Measurements from ENCODE around the gene SPIRE2.

SPIRE2 gene

GRCh38 chr16:89899879-89900481 lies 71.7 kb downstream of the SPIRE2 start:
- H3K79me2 ChIP-seq (ENCODE audit: control insufficient read depth, insufficient read depth, low read length, unreplicated experiment) = no peaks in the 10 kb centered on the region
- H2AFZ ChIP-seq (ENCODE audit: low read length, unreplicated experiment) = no peak overlapping the region
- H3K4me1 ChIP-seq (ENCODE audit: control insufficient read depth, insufficient read depth, low read length, unreplicated experiment) = no peaks in the 10 kb centered on the region
- H3K36me3 ChIP-seq (ENCODE audit: insufficient read depth, low read length) = peaks cover 16% of the 10 kb centered on the region; the same call in 1 of the 2 replicates
- no peak overlapping the region for H3K27ac ChIP-seq (ENCODE audit: low read depth, low read length)
- no peak overlapping the region for H3K4me3 ChIP-seq (ENCODE audit: low read depth, low read length)
- no peaks in the 10 kb centered on the region for H3K27me3 ChIP-seq (ENCODE audit: insufficient read depth, low read length)

DNA sequence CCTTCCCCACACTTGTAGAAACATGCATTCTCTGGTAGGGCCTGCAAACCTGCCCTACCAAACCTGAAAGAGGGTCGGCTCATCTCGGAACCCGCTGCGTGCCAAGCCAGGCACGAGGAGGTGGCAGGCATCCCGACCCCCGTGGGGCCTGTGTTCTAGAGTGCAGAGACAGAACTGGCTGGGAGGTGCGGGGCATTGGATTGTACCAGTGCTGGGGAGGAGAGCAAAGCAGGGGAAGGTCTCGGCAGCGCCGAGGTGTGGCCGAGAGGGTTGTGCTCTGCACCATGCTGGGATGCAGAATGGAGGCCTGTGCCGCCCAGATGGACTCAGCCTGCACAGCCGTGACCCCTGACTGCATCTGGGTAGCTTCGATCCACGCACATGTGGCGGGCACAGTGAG lies 72.6 kb downstream of the SPIRE2 start:
- no peak overlapping the region for H3K27ac ChIP-seq (ENCODE audit: low read depth, low read length)
- peaks cover 6% of the 10 kb centered on the region for H3K4me1 ChIP-seq (ENCODE audit: control insufficient read depth, insufficient read depth, low read length, unreplicated experiment)
- no peak overlapping the region for H3K4me3 ChIP-seq (ENCODE audit: low read depth, low read length)
- H3K36me3 ChIP-seq (ENCODE audit: insufficient read depth, low read length) = peaks cover 19% of the 10 kb centered on the region; the same call in 1 of the 2 replicates
- H3K27me3 ChIP-seq (ENCODE audit: insufficient read depth, low read length) = no peaks in the 10 kb centered on the region
- H2AFZ ChIP-seq (ENCODE audit: low read length, unreplicated experiment) = no peak overlapping the region
- H3K79me2 ChIP-seq (ENCODE audit: control insufficient read depth, insufficient read depth, low read length, unreplicated experiment) = no peaks in the 10 kb centered on the region

DNA sequence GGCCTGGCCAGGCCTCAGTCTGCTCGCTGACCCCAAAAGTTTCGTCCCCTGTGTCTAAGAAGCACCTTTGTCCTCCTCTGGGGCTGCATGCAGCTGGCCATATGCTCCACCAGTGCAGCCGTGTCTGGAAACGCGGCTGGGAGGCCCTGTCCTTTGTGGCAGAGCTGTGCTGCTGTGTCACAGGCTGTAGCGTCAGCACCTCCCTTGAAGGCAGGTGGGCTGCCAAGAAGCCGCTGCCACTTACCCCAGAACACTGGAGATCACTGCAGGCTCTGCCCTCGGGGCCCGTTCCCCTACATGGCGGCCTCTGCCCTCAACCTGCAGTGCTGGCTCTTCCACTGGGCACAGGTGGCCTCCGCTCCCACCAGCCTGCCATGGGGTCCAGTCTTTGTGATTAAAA lies 74.7 kb downstream of the SPIRE2 start:
- no peaks in the 10 kb centered on the region for H3K27me3 ChIP-seq (ENCODE audit: insufficient read depth, low read length)
- H2AFZ ChIP-seq (ENCODE audit: low read length, unreplicated experiment) = no peak overlapping the region
- H3K79me2 ChIP-seq (ENCODE audit: control insufficient read depth, insufficient read depth, low read length, unreplicated experiment) = no peaks in the 10 kb centered on the region
- peaks cover 30% of the 10 kb centered on the region; the same call in 1 of the 2 replicates for H3K36me3 ChIP-seq (ENCODE audit: insufficient read depth, low read length)
- H3K4me3 ChIP-seq (ENCODE audit: low read depth, low read length) = no peak overlapping the region
- H3K27ac ChIP-seq (ENCODE audit: low read depth, low read length) = no peak overlapping the region
- peaks cover 6% of the 10 kb centered on the region for H3K4me1 ChIP-seq (ENCODE audit: control insufficient read depth, insufficient read depth, low read length, unreplicated experiment)

- Histone ChIP-seq H3K27ac (ENCODE audit: low read depth, low read length) (no peak overlapping the region), H2AFZ (ENCODE audit: low read length, unreplicated experiment) (no peak overlapping the region), H3K36me3 (ENCODE audit: insufficient read depth, low read length) (peaks cover 34% of the 10 kb centered on the region; the same call in 1 of the 2 replicates), H3K4me1 (ENCODE audit: control insufficient read depth, insufficient read depth, low read length, unreplicated experiment) (peaks cover 6% of the 10 kb centered on the region), H3K27me3 (ENCODE audit: insufficient read depth, low read length) (no peaks in the 10 kb centered on the region), H3K4me3 (ENCODE audit: low read depth, low read length) (no peak overlapping the region), H3K79me2 (ENCODE audit: control insufficient read depth, insufficient read depth, low read length, unreplicated experiment) (no peaks in the 10 kb centered on the region)
These were observed 75.7 kb downstream of the SPIRE2 start for GRCh38 chr16:89903908-89904515.

- no peak overlapping the region for H3K4me3 ChIP-seq (ENCODE audit: low read depth, low read length)
- no peak overlapping the region for H2AFZ ChIP-seq (ENCODE audit: low read length, unreplicated experiment)
- H3K27me3 ChIP-seq (ENCODE audit: insufficient read depth, low read length) = no peaks in the 10 kb centered on the region
- peaks cover 6% of the 10 kb centered on the region for H3K4me1 ChIP-seq (ENCODE audit: control insufficient read depth, insufficient read depth, low read length, unreplicated experiment)
- H3K27ac ChIP-seq (ENCODE audit: low read depth, low read length) = no peak overlapping the region
- H3K79me2 ChIP-seq (ENCODE audit: control insufficient read depth, insufficient read depth, low read length, unreplicated experiment) = no peaks in the 10 kb centered on the region
- peaks cover 31% of the 10 kb centered on the region; the same call in 1 of the 2 replicates for H3K36me3 ChIP-seq (ENCODE audit: insufficient read depth, low read length)
These were observed 76.6 kb downstream of the SPIRE2 start for GRCh38 chr16:89904606-89905510.

- H3K79me2 ChIP-seq (ENCODE audit: control insufficient read depth, insufficient read depth, low read length, unreplicated experiment) = no peaks in the 10 kb centered on the region
- H3K36me3 ChIP-seq (ENCODE audit: insufficient read depth, low read length) = peaks cover 27% of the 10 kb centered on the region; the same call in 1 of the 2 replicates
- no peak overlapping the region for H3K27ac ChIP-seq (ENCODE audit: low read depth, low read length)
- peaks cover 6% of the 10 kb centered on the region for H3K4me1 ChIP-seq (ENCODE audit: control insufficient read depth, insufficient read depth, low read length, unreplicated experiment)
- no peaks in the 10 kb centered on the region for H3K27me3 ChIP-seq (ENCODE audit: insufficient read depth, low read length)
- no peak overlapping the region for H2AFZ ChIP-seq (ENCODE audit: low read length, unreplicated experiment)
- no peak overlapping the region for H3K4me3 ChIP-seq (ENCODE audit: low read depth, low read length)
These were observed 77.3 kb downstream of the SPIRE2 start for GRCh38 chr16:89905511-89906139.

DNA sequence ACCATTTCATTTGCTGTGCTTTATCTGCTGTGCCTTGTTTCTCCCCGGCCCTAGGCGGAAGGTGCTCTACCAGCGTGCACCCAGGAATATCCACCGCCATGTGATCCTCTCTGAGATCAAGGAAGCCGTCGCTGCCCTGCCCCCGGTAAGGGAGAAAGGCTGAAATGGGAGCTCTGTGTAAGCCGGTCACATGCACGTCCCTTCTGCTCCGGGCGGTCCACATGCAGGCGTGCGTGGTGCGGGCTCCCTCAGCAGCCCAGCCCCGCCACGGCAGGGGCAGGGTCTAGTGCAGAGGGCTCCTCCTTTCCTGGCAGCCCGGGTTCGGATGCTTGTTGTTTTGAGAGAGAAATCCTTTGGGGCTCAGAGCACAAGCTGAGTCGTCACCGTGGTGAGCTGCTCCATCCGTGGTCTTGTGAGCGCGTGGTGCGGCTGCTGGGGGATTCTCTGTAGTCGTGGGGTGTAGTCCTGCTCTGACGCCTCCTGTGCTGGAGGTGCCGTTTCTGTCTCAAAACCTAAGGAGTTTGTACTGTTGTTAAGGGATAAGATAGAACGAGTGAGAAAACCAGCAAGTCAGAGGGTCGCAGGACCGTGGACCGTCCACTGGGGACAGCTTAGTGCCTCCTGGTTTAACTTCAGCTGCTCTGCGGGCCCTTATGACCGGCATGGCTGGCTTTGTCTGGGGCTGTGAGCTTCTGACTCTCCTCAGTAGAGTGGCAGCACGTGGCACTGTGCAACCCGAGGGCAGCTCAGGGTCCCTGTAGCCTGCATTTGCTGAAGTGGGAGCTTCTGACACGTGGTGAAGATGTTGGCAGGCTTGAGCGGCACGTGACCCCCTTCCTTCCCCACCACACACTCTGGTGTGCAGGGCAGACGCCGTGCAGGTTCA lies 78.1 kb downstream of the SPIRE2 start:
- no peaks in the 10 kb centered on the region for H3K27me3 ChIP-seq (ENCODE audit: insufficient read depth, low read length)
- no peak overlapping the region for H3K27ac ChIP-seq (ENCODE audit: low read depth, low read length)
- H3K4me1 ChIP-seq (ENCODE audit: control insufficient read depth, insufficient read depth, low read length, unreplicated experiment) = peaks cover 6% of the 10 kb centered on the region
- no peaks in the 10 kb centered on the region for H3K79me2 ChIP-seq (ENCODE audit: control insufficient read depth, insufficient read depth, low read length, unreplicated experiment)
- H3K4me3 ChIP-seq (ENCODE audit: low read depth, low read length) = no peak overlapping the region
- no peak overlapping the region for H2AFZ ChIP-seq (ENCODE audit: low read length, unreplicated experiment)
- peaks cover 22% of the 10 kb centered on the region; the same call in 1 of the 2 replicates for H3K36me3 ChIP-seq (ENCODE audit: insufficient read depth, low read length)

- Histone ChIP-seq H3K4me3 (ENCODE audit: low read depth, low read length) (no peak overlapping the region), H2AFZ (ENCODE audit: low read length, unreplicated experiment) (no peak overlapping the region), H3K27me3 (ENCODE audit: insufficient read depth, low read length) (no peaks in the 10 kb centered on the region), H3K36me3 (ENCODE audit: insufficient read depth, low read length) (peaks cover 22% of the 10 kb centered on the region; the same call in 1 of the 2 replicates), H3K79me2 (ENCODE audit: control insufficient read depth, insufficient read depth, low read length, unreplicated experiment) (no peaks in the 10 kb centered on the region), H3K27ac (ENCODE audit: low read depth, low read length) (no peak overlapping the region), H3K4me1 (ENCODE audit: control insufficient read depth, insufficient read depth, low read length, unreplicated experiment) (peaks cover 6% of the 10 kb centered on the region)
These were observed 79.0 kb downstream of the SPIRE2 start for GRCh38 chr16:89907055-89907814.

GRCh38 chr16:89908236-89908635 lies 80.0 kb downstream of the SPIRE2 start:
- H3K27ac ChIP-seq (ENCODE audit: low read depth, low read length) = no peak overlapping the region
- peaks cover 6% of the 10 kb centered on the region for H3K4me1 ChIP-seq (ENCODE audit: control insufficient read depth, insufficient read depth, low read length, unreplicated experiment)
- H3K36me3 ChIP-seq (ENCODE audit: insufficient read depth, low read length) = peaks cover 23% of the 10 kb centered on the region; the same call in 1 of the 2 replicates
- H3K27me3 ChIP-seq (ENCODE audit: insufficient read depth, low read length) = no peaks in the 10 kb centered on the region
- H3K79me2 ChIP-seq (ENCODE audit: control insufficient read depth, insufficient read depth, low read length, unreplicated experiment) = no peaks in the 10 kb centered on the region
- no peak overlapping the region for H2AFZ ChIP-seq (ENCODE audit: low read length, unreplicated experiment)
- H3K4me3 ChIP-seq (ENCODE audit: low read depth, low read length) = no peak overlapping the region

All from ACC112 (cell line).